Motor neuron (in vitro differentiated cells): ENCODE results near the gene PGK2. TPM values are rescaled to one million over a fixed set of nuclear protein-coding genes. Genes with fewer than 3 reads are reported as not detected.

Experiments
- total RNA-seq, 8 experiments: library from RNA; unstranded; fragments of 300-600 nt; gene quantifications; 2 replicates each; pipeline versions ENCODE4 v1.2.3 to v1.2.4, GENCODE V29; 2022

The PGK2 gene
- total RNA-seq, 8 experiments from 2014 or later: 0.33 TPM; not detected in 7

Other genes starting within 250 kb of the PGK2 start
- under 1 TPM in 4 of 8 experiments, not detected in 4; 0.28 to 0.71 (median 0.50) TPM for gene C6orf141, start 236.6 kb downstream of the PGK2 start, total RNA-seq
- gene RHAG, start 150.4 kb downstream of the PGK2 start, total RNA-seq: under 1 TPM in 1 of 8 experiments, not detected in 7; 0.28 TPM
- under 1 TPM in 1 of 8 experiments, not detected in 7; 0.29 TPM for gene CRISP2, start 73.7 kb downstream of the PGK2 start, total RNA-seq
- gene CRISP3, start 42.9 kb downstream of the PGK2 start, total RNA-seq: under 1 TPM in 1 of 8 experiments, not detected in 7; 0.28 TPM
- under 1 TPM in 3 of 8 experiments, not detected in 5; 0.15 to 0.43 (median 0.24) TPM for gene CRISP1, start 79.2 kb upstream of the PGK2 start, total RNA-seq
- not detected for gene DEFB114, start 176.9 kb upstream of the PGK2 start, total RNA-seq
- gene DEFB113, start 182.3 kb upstream of the PGK2 start, total RNA-seq: not detected
- not detected for gene DEFB110, start 234.7 kb upstream of the PGK2 start, total RNA-seq